K562 (cell line): Measurements from ENCODE around the gene RNU6-9. TPM values are rescaled to one million over a fixed set of nuclear protein-coding genes. Genes with fewer than 3 reads are reported as not detected.

ENCODE experiments used
- ARID2 ChIP-seq: fragments of 450-650 bp; IDR thresholded peaks from 2 replicates; pipeline ENCODE4 v1.6.1; 2017; ENCODE audit warnings: antibody characterized with exemption, mild to moderate bottlenecking
- ARID3B ChIP-seq: fragments of 250-450 bp; sonication (Bioruptor Pico); IDR thresholded peaks from 2 replicates; pipeline ENCODE4 v1.4.0; 2020; ENCODE audit warnings: borderline replicate concordance
- ELK1 ChIP-seq: sonication (generic); formaldehyde crosslinking; IDR thresholded peaks from 2 replicates; pipeline ENCODE4 v1.8.1; 2022; ENCODE audit warnings: missing genetic modification reagents
- ESRRA ChIP-seq: fragments of 450-650 bp; IDR thresholded peaks from 2 replicates; pipeline ENCODE4 v1.6.1; 2014; ENCODE audit warnings: low read depth, mild to moderate bottlenecking, moderate library complexity, borderline replicate concordance
- HDAC2 ChIP-seq: fragments of 450-650 bp; IDR thresholded peaks from 2 replicates; pipeline ENCODE4 v1.6.1; 2016; ENCODE audit warnings: mild to moderate bottlenecking
- HIVEP1 ChIP-seq: fragments of 250-450 bp; sonication (Bioruptor Pico); IDR thresholded peaks from 2 replicates; pipeline ENCODE4 v1.4.0; 2020; ENCODE audit warnings: mild to moderate bottlenecking
- MCM2 ChIP-seq: fragments of 450-650 bp; IDR thresholded peaks from 2 replicates; pipeline ENCODE4 v1.6.1; 2017; ENCODE audit warnings: low read depth, mild to moderate bottlenecking
- MTA1 ChIP-seq: fragments of 450-650 bp; IDR thresholded peaks from 2 replicates; pipeline ENCODE4 v1.6.1; 2017; ENCODE audit warnings: borderline replicate concordance
- NFE2 ChIP-seq: IDR thresholded peaks from 2 replicates; pipeline ENCODE4 v1.6.1; 2014; ENCODE audit warnings: antibody characterized with exemption, low read depth
- NR4A1 ChIP-seq, 2 experiments: fragments of 250-450 bp in 1 of 2; fragments of 450-650 bp in 1 of 2; sonication (Bioruptor Pico) in 1 of 2; IDR thresholded peaks; 2 replicates each; pipeline versions ENCODE4 v1.4.0 to v1.6.1; 2016 to 2020; ENCODE audit warnings: mild to moderate bottlenecking in 2 of 2, missing compliant biosample characterization in 1 of 2, missing genetic modification characterization in 1 of 2, moderate library complexity in 1 of 2
- POLR2G ChIP-seq: fragments of 200-400 bp; formaldehyde crosslinking; IDR thresholded peaks from 2 replicates; pipeline ENCODE4 v1.6.1; 2017; ENCODE audit warnings: low read depth, mild to moderate bottlenecking, antibody characterized with exemption, low read length, moderate library complexity
- RAD21 ChIP-seq, 2 experiments: fragments of 250-450 bp in 1 of 2; fragments of 450-650 bp in 1 of 2; sonication (Bioruptor Pico) in 1 of 2; formaldehyde crosslinking in 1 of 2; IDR thresholded peaks in 1 of 2; conservative IDR thresholded peaks in 1 of 2; 2 replicates each; pipeline versions ENCODE4 v1.4.0 to v1.8.0; 2020 to 2022; ENCODE audit warnings: mild to moderate bottlenecking in 2 of 2, moderate library complexity in 1 of 2
- XRCC3 ChIP-seq: fragments of 450-650 bp; IDR thresholded peaks from 2 replicates; pipeline ENCODE4 v1.6.1; 2017; ENCODE audit warnings: mild to moderate bottlenecking, moderate library complexity
- ZNF217 ChIP-seq: sonication (generic); formaldehyde crosslinking; IDR thresholded peaks from 2 replicates; pipeline ENCODE4 v1.8.0; 2022; ENCODE audit warnings: mild to moderate bottlenecking, missing genetic modification reagents
- ZNF253 ChIP-seq: fragments of 250-450 bp; sonication (Bioruptor Pico); conservative IDR thresholded peaks from 2 replicates; pipeline ENCODE4 v1.6.1; 2021; ENCODE audit warnings: mild to moderate bottlenecking
- ZNF407 ChIP-seq: fragments of 450-650 bp; IDR thresholded peaks from 2 replicates; pipeline ENCODE4 v1.6.1; 2016; ENCODE audit warnings: low read depth
- polyA plus RNA-seq, 8 experiments: library from polyadenylated mRNA; depleted of rRNA in 4 of 8; stranded (reverse) in 5 of 8; unstranded in 3 of 8; fragments of >200 nt; fragmentation: Nextera tagmentation in 2 of 8; fragmentation: Illumina TruSeq in 1 of 8; extraction: Ambion mirVana in 2 of 8; extraction: Trizol in 1 of 8; gene quantifications; 2 replicates each; pipeline versions ENCODE4 v1.2.1 to v1.2.3, GENCODE V29; 2011 to 2014; ENCODE audit warnings: inconsistent platforms in 1 of 8, missing spikeins in 1 of 8
- total RNA-seq, 7 experiments: library from RNA; depleted of rRNA in 6 of 7; stranded (reverse); fragments of >200 nt in 6 of 7; fragmentation: Illumina TruSeq in 2 of 7; extraction: Trizol in 2 of 7; gene quantifications; 2 replicates each; pipeline versions ENCODE4 v1.2.1 to v1.2.3, GENCODE V29; 2011 to 2021; ENCODE audit warnings: low replicate concordance in 1 of 7

The RNU6-9 gene
- total and polyA plus RNA-seq, 9 of the 15 experiments (the other 6 are each of a cell fraction or from before 2014, with no cell fraction given), result not detected

- no peak for TF ChIP-seq HIVEP1 (CRISPR knock-in tag)
- no peak for TF ChIP-seq ZNF407
- no peak for TF ChIP-seq MTA1
- TF ChIP-seq XRCC3, result no peak
- TF ChIP-seq ZNF217, result no peak
- TF ChIP-seq NFE2, result no peak
- no peak for TF ChIP-seq NR4A1 (CRISPR knock-in tag; IDR thresholded peaks at IDR 0.05)
- peak; percentile 54; the same call in 1 of the 2 replicates for TF ChIP-seq NR4A1 (tag; IDR thresholded peaks at IDR 0.05)
- TF ChIP-seq RAD21 (CRISPR knock-in tag; conservative IDR thresholded peaks at IDR 0.05 in 1 of 2, IDR thresholded peaks at IDR 0.05 in 1 of 2), result no peak
- TF ChIP-seq ZNF253 (CRISPR knock-in tag), result no peak
- no peak for TF ChIP-seq ELK1 (CRISPR knock-in tag)
- TF ChIP-seq POLR2G, result peak; percentile 83
- 0 out of 2 replicates have a peak, but pooled peaks have one; percentile 19 for TF ChIP-seq ESRRA
- TF ChIP-seq MCM2, result no peak
- TF ChIP-seq HDAC2, result 0 out of 2 replicates have a peak, but pooled peaks have one; percentile 60
- TF ChIP-seq ARID3B, result peak; percentile 15; the same call in 1 of the 2 replicates
- TF ChIP-seq ARID2, result no peak
Measured at GRCh38 chr19:911197-912033, 18.1 kb downstream of the RNU6-9 start (continued).
